Stimulated activated memory B cell treated with anti-CD40 and anti-IgM and Interleukin-4, amounts not matched to agents 10 μg/mL and 1 μg/mL and 100 μg/mL, for 72 hours (primary cell): ENCODE measurements around the gene SGIP1.

ENCODE experiments used
- ATAC-seq: fragments of 150-1000 bp; cut with Tn5 transposase; 2 replicates; pipeline ENCODE4 v1.10.0; 2021
- H3K27ac Mint-ChIP-seq: one replicate; pipeline ENCODE4 v1.8.0; 2022; ENCODE audit warnings: mild to moderate bottlenecking, mixed read lengths
- H3K27me3 Mint-ChIP-seq: one replicate; pipeline ENCODE4 v1.8.0; 2022; ENCODE audit warnings: mixed read lengths
- H3K36me3 Mint-ChIP-seq: one replicate; pipeline ENCODE4 v1.8.0; 2022; ENCODE audit warnings: mixed read lengths
- H3K4me1 Mint-ChIP-seq: one replicate; pipeline ENCODE4 v1.8.0; 2022; ENCODE audit warnings: mixed read lengths
- H3K4me3 Mint-ChIP-seq: one replicate; pipeline ENCODE4 v1.8.0; 2022; ENCODE audit warnings: mild to moderate bottlenecking, moderate library complexity, mixed read lengths
- H3K9me3 Mint-ChIP-seq: one replicate; pipeline ENCODE4 v1.8.0; 2022; ENCODE audit warnings: mixed read lengths

Gene SGIP1

GRCh38 chr1:66599346-66599745 is 65.4 kb downstream of the SGIP1 start:
- H3K27me3 Mint-ChIP-seq: peaks cover 26% of the 10 kb centered on the region

GRCh38 chr1:66599899-66600737 is 66.2 kb downstream of the SGIP1 start:
- Mint-ChIP-seq H3K9me3 (peaks cover 9% of the 10 kb centered on the region), H3K27ac (no peak overlapping the region), H3K27me3 (peaks cover 33% of the 10 kb centered on the region), H3K36me3 (no peaks in the 10 kb centered on the region), H3K4me3 (no peak overlapping the region), H3K4me1 (no peaks in the 10 kb centered on the region)
- ATAC-seq: no peak

More at GRCh38 chr1:66599346-66599745, 65.4 kb downstream of the SGIP1 start:
- no peaks in the 10 kb centered on the region for H3K36me3 Mint-ChIP-seq
- ATAC-seq: no peak
- peaks cover 9% of the 10 kb centered on the region for H3K9me3 Mint-ChIP-seq
- no peak overlapping the region for H3K4me3 Mint-ChIP-seq
- no peaks in the 10 kb centered on the region for H3K4me1 Mint-ChIP-seq
- H3K27ac Mint-ChIP-seq: no peak overlapping the region

GRCh38 chr1:66605419-66605997 is 71.6 kb downstream of the SGIP1 start:
- H3K4me3 Mint-ChIP-seq: no peak overlapping the region
- no peaks in the 10 kb centered on the region for H3K4me1 Mint-ChIP-seq
- no peak overlapping the region for H3K27ac Mint-ChIP-seq
- ATAC-seq: no peak
- peaks cover 23% of the 10 kb centered on the region for H3K27me3 Mint-ChIP-seq
- no peaks in the 10 kb centered on the region for H3K36me3 Mint-ChIP-seq
- no peaks in the 10 kb centered on the region for H3K9me3 Mint-ChIP-seq

- Mint-ChIP-seq H3K36me3 (no peaks in the 10 kb centered on the region), H3K27me3 (peaks cover 23% of the 10 kb centered on the region), H3K4me1 (no peaks in the 10 kb centered on the region), H3K27ac (no peak overlapping the region), H3K9me3 (no peaks in the 10 kb centered on the region), H3K4me3 (no peak overlapping the region)
- no peak for ATAC-seq
These were observed 72.6 kb downstream of the SGIP1 start for GRCh38 chr1:66606362-66607065.

GRCh38 chr1:66607458-66607857 is 73.5 kb downstream of the SGIP1 start:
- H3K4me3 Mint-ChIP-seq: no peak overlapping the region
- H3K4me1 Mint-ChIP-seq: no peaks in the 10 kb centered on the region
- H3K27ac Mint-ChIP-seq: no peak overlapping the region
- H3K36me3 Mint-ChIP-seq: no peaks in the 10 kb centered on the region
- peaks cover 23% of the 10 kb centered on the region for H3K27me3 Mint-ChIP-seq
- no peak for ATAC-seq
- H3K9me3 Mint-ChIP-seq: no peaks in the 10 kb centered on the region

GRCh38 chr1:66613187-66613586 is 79.2 kb downstream of the SGIP1 start:
- H3K9me3 Mint-ChIP-seq: no peaks in the 10 kb centered on the region
- H3K36me3 Mint-ChIP-seq: no peaks in the 10 kb centered on the region
- ATAC-seq: no peak
- H3K4me3 Mint-ChIP-seq: no peak overlapping the region
- H3K27ac Mint-ChIP-seq: no peak overlapping the region
- H3K27me3 Mint-ChIP-seq: peaks cover 16% of the 10 kb centered on the region
- no peaks in the 10 kb centered on the region for H3K4me1 Mint-ChIP-seq

- no peak for ATAC-seq
- H3K36me3 Mint-ChIP-seq: no peaks in the 10 kb centered on the region
- H3K27ac Mint-ChIP-seq: no peak overlapping the region
- no peak overlapping the region for H3K4me3 Mint-ChIP-seq
- peaks cover 3% of the 10 kb centered on the region for H3K9me3 Mint-ChIP-seq
- peaks cover 10% of the 10 kb centered on the region for H3K27me3 Mint-ChIP-seq
- no peaks in the 10 kb centered on the region for H3K4me1 Mint-ChIP-seq
These were observed 83.6 kb downstream of the SGIP1 start for GRCh38 chr1:66617362-66618184.

GRCh38 chr1:66618390-66618789 is 84.4 kb downstream of the SGIP1 start:
- no peaks in the 10 kb centered on the region for H3K36me3 Mint-ChIP-seq
- no peak overlapping the region for H3K27ac Mint-ChIP-seq
- H3K27me3 Mint-ChIP-seq: peaks cover 10% of the 10 kb centered on the region
- no peaks in the 10 kb centered on the region for H3K4me1 Mint-ChIP-seq
- H3K4me3 Mint-ChIP-seq: no peak overlapping the region
- ATAC-seq: no peak
- H3K9me3 Mint-ChIP-seq: peaks cover 3% of the 10 kb centered on the region

GRCh38 chr1:66623812-66624211 is 89.9 kb downstream of the SGIP1 start:
- ATAC-seq: no peak
- Mint-ChIP-seq H3K4me3 (no peak overlapping the region), H3K27ac (no peak overlapping the region), H3K36me3 (no peaks in the 10 kb centered on the region), H3K9me3 (peaks cover 3% of the 10 kb centered on the region), H3K27me3 (no peaks in the 10 kb centered on the region), H3K4me1 (no peaks in the 10 kb centered on the region)

- Mint-ChIP-seq H3K36me3 (no peaks in the 10 kb centered on the region), H3K4me3 (no peak overlapping the region), H3K27me3 (no peaks in the 10 kb centered on the region), H3K27ac (no peak overlapping the region), H3K9me3 (peaks cover 3% of the 10 kb centered on the region), H3K4me1 (no peaks in the 10 kb centered on the region)
- ATAC-seq: no peak
These were observed 90.6 kb downstream of the SGIP1 start for GRCh38 chr1:66624412-66625060.

GRCh38 chr1:66626261-66626660 is 92.3 kb downstream of the SGIP1 start:
- peaks cover 12% of the 10 kb centered on the region for H3K27me3 Mint-ChIP-seq
- no peak for ATAC-seq
- no peak overlapping the region for H3K27ac Mint-ChIP-seq
- H3K4me3 Mint-ChIP-seq: no peak overlapping the region
- no peaks in the 10 kb centered on the region for H3K36me3 Mint-ChIP-seq
- no peaks in the 10 kb centered on the region for H3K4me1 Mint-ChIP-seq
- no peaks in the 10 kb centered on the region for H3K9me3 Mint-ChIP-seq

- H3K9me3 Mint-ChIP-seq: peaks cover 2% of the 10 kb centered on the region
- no peaks in the 10 kb centered on the region for H3K4me1 Mint-ChIP-seq
- no peaks in the 10 kb centered on the region for H3K36me3 Mint-ChIP-seq
- no peak overlapping the region for H3K27ac Mint-ChIP-seq
- no peak overlapping the region for H3K4me3 Mint-ChIP-seq
- no peak for ATAC-seq
- H3K27me3 Mint-ChIP-seq: peaks cover 22% of the 10 kb centered on the region
These were observed 95.0 kb downstream of the SGIP1 start for GRCh38 chr1:66628926-66629325.

- Mint-ChIP-seq H3K36me3 (no peaks in the 10 kb centered on the region), H3K27me3 (peaks cover 22% of the 10 kb centered on the region), H3K9me3 (peaks cover 2% of the 10 kb centered on the region), H3K4me1 (no peaks in the 10 kb centered on the region), H3K27ac (no peak overlapping the region), H3K4me3 (no peak overlapping the region)
- no peak for ATAC-seq
These were observed 99.2 kb downstream of the SGIP1 start for GRCh38 chr1:66633159-66633558.

GRCh38 chr1:66637146-66637545 is 103.2 kb downstream of the SGIP1 start:
- ATAC-seq: no peak
- no peak overlapping the region for H3K4me3 Mint-ChIP-seq
- H3K27me3 Mint-ChIP-seq: peaks cover 11% of the 10 kb centered on the region
- no peak overlapping the region for H3K27ac Mint-ChIP-seq
- H3K9me3 Mint-ChIP-seq: no peaks in the 10 kb centered on the region
- H3K36me3 Mint-ChIP-seq: no peaks in the 10 kb centered on the region
- no peaks in the 10 kb centered on the region for H3K4me1 Mint-ChIP-seq
